A172 (cell line): Measurements from ENCODE around the gene SLC30A2. TPM values are rescaled to one million over a fixed set of nuclear protein-coding genes. Genes with fewer than 3 reads are reported as not detected.
"Not testable (repeated sequence)": the region's sequence is repeated elsewhere in the genome, so short reads cannot be mapped to it uniquely, and the experiment has no call there.

ENCODE experiments used
- DNase-seq: peaks from one replicate; pipeline ENCODE4 v3.0.0-alpha.2; 2015; ENCODE audit warnings: low spot score
- total RNA-seq: library from RNA; depleted of rRNA; stranded (reverse); fragments of >200 nt; shearing (Covaris generic); gene quantifications from 2 replicates; pipeline ENCODE4 v1.2.3, GENCODE V29; 2014; rRNA removed

The SLC30A2 gene
- total RNA-seq, result not detected in 2 replicates

DNA sequence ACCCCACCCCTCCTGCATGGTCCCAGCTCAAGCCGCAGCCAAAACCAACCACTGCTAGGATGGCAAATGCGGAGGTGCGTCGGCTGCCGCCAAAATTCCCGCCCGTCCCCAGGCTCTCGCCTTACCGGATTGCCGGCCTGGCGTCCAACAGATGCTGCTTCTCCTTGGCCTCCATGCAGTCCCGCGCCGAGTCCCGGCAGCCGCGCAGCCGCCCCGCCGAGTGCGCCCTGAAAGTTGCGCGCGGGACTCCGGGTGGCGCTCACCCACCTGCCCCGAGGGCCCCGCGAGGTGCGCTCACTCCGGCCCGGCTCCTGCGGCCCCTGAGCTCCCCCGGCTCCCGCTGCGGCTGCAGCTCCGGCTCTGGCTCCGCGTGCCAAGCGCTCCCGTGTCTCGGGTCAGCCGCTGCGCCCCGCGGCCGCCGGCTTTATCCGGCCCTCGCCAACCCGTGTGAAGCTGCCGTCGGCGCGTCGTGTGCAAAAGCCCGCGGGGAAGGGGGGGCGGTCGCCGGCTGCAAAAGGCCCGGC lies at the start of gene SLC30A2:
Gene SLC30A2 (minus strand): TSS at position 397 of the 524 bp plus-strand sequence. CDS start 222 bp downstream, at position 175.
- no peak for DNase-seq

- DNase-seq, result peak; percentile 67
These were observed 48.9 kb upstream of the SLC30A2 start for GRCh38 chr1:26094677-26095383.

- DNase-seq, result peak; percentile 54
These were observed 48.3 kb upstream of the SLC30A2 start for GRCh38 chr1:26094076-26094669.

GRCh38 chr1:26093569-26093968 lies 47.7 kb upstream of the SLC30A2 start:
- not testable (repeated sequence) for DNase-seq

DNA sequence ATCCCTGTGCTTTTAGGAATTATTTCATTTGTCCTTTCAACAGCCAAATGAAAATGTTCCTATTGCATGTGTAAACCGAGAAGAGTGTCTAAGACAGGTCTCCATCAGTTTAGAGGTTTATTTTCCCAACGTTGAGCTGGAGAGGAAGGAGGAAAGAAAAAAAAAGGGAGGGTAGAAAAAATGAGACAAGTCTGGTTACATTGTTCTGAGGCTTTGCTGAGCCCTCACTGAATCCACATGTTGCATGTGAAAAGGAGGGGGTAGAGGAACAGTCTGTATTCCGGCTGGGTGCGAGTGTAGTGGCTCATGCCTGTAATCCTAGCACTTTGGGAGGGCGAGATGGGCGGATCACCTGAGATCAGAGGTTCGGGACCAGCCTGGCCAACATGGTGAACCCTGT lies 46.5 kb upstream of the SLC30A2 start:
- DNase-seq, result no peak

GRCh38 chr1:26090893-26091292 lies 45.0 kb upstream of the SLC30A2 start:
- DNase-seq, result no peak

DNA sequence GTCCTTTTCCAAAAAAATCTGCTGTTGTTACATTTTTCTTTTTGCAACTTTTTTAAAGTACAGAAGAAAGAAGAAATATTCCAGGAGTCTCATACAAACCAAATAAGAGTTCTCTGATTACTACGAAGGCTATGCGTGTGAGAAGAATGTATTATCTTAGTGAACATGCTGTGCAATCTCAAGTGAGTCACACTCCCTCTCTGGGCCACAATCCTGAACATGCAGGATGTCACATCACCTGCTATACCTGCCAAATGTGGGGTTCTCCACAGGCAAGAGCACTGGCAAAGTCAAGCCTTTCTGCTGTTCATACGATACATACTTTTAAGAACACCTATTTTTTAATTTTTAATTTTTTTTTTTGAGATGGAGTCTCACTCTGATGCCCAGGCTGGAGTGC lies 43.2 kb upstream of the SLC30A2 start:
- no peak for DNase-seq

DNA sequence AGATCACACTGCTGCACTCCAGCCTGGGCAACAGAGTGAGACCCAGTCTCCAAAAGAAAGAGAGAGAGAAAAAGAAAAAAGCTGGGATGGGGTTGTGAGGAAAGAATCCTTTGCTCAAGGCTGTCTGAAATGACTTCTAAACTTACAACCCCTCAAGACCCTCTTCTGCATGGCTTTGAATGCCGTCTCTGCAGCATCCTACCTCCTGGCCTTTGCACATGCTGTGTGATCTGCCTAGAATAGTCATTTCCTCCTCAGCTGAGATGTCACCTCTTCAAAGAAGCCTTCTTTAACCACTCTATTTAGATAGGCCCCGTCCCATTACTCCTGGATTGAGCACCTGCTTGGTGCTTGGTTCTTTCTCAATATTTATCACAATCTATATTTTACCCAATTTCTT lies 38.9 kb upstream of the SLC30A2 start:
- no peak for DNase-seq

- DNase-seq, result no peak
These were observed 38.2 kb upstream of the SLC30A2 start for GRCh38 chr1:26084091-26084561.

DNA sequence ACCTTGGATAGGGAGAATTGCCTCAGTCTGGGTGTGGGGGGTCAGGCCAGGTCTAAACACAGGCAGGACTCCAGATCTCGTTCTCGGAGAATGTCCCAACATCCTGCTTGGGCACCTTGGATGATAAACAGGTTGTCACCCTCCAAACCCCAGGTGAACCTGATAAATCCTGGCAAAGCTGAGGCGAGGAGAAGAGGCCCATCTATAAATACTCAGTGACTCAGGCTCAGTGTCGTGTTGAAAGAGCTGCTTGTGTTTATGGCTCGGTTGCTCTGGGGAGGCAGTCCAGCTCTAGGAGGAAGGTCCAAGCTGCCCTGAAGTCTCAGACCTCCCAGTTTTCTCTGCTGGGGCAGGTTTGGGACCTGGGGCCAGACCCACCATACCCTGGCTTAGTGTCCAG lies 37.3 kb upstream of the SLC30A2 start:
- DNase-seq, result peak; percentile 23

DNA sequence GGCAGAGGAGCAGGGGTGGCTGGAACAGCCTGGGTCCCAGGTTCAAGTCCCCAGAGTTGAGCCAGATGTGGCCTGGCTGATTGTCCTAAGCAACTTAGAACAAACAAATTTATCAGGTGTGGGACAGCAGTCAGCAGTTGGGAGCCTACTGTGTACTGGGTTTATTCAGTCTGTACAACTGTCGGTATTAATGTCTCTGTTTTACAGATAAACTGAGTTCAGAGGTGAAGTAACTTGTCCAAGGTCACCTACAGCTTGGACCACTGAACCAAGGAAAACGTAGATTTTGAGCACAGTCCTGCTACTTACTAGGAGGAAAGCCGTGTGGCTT lies 36.1 kb upstream of the SLC30A2 start:
- no peak for DNase-seq

- peak; percentile 39 for DNase-seq
These were observed 35.5 kb upstream of the SLC30A2 start for GRCh38 chr1:26081267-26082019.

DNA sequence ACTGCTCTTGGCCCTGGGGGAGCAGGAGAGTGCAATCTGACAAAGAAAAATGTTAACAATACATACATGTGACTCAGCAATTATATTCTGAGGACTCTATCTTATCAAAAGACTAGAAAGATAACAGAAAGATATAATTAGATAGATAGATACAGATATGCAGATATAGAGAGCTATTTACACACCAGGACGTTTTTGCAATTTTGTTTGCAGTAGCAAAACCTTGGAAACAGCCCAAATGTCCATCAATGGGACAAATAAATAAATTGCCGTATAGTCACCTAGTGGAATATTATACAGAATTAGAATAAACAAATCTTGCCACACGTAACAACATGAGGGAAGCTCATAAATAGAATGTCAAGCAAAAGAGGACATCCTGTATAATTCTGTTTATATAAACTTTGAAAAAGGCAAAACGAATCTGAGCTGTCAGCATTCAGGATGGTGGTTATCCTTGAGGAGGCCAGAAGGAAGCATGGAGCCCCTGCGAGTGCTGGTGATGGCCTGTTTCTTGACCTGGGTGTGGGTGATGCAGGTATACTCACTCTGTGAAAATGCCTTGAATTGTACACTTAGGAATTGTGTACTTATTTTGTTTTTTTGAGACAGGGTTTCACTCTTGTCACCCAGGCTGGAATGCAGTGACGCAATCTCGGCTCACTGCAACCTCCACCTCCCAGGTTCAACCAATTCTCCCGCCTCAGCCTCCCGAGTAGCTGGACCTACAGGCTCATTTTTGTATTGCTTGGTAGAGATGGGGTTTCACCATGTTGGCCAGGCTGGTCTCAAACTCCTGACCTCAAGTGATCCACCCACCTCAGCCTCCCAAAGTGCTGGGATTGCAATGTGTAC lies 34.3 kb upstream of the SLC30A2 start:
- DNase-seq, result no peak

GRCh38 chr1:26079178-26079563 lies 33.3 kb upstream of the SLC30A2 start:
- no peak for DNase-seq

DNA sequence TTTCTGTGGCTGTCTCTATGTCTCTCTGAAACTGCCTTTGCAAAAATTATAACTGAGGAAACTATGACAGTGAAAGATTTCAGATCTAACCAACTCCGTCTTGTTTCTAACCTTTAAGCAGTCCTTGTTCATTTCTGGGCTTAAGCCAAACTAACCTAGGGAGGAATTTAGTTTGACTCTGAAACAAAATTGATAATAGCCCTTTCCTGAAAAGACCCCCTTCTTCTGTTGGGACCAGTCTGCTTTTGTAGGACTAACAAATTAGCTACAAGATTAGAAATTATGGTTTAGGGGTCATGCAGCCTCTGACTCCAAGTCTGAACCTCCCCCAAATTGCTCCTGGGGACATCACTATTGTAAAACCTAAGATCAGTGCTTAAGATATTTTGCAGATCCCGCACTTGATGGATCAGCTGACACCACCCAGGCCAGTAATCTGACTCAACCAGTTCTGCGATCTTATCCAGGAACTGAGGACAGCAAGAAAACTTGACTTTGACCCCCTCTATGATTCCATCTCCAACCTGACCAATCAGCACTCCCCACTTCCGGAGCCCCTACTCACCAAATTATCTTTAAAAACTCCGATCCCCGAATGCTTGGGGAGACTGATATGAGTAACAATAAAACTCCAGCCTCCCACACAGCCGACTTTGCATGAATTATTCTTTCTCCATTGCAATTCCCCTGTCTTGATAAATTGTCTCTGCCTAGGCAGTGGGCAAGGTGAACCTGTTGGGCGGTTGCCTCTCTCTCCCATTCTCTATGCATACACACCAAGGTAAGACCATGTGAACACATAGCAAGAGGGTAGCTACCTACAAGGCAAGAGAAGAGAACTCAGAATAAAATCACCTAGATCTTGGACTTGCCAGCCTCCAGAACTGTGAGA lies 32.6 kb upstream of the SLC30A2 start:
- DNase-seq, result no peak

GRCh38 chr1:26077524-26077923 lies 31.6 kb upstream of the SLC30A2 start:
- no peak for DNase-seq

- DNase-seq, result no peak
These were observed 29.7 kb upstream of the SLC30A2 start for GRCh38 chr1:26075421-26076144.

DNA sequence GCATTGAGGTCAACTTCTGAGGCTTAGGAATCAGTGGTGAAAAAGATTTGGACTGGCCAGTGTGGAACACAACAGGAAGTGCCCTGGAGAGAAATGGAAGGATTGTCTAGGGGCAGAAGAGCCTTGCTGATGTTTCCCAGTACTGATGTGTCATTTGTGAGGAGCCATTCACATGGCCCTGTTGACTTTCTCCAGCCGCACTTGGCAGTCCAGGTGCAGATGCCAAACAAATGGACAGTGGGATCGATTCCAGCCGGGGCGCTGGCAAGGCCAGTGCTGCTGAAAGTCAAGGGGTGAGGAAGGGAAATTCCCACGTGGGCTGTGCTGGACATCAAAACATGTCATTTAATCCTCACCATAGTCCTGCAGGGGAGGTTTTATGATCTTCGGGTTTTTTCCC lies 26.4 kb upstream of the SLC30A2 start:
- peak; percentile 31 for DNase-seq

- no peak for DNase-seq
These were observed 25.0 kb upstream of the SLC30A2 start for GRCh38 chr1:26070963-26071342.
